SU-DHL-6 (cell line): ENCODE results near the gene CABLES2.

ENCODE experiments used
- EZH2phosphoT487 ChIP-seq: fragments of 200-600 bp; sonication (generic), shearing (Covaris generic); conservative IDR thresholded peaks from 2 replicates; pipeline ENCODE4 v1.6.1; 2018; ENCODE audit warnings: mild to moderate bottlenecking, antibody characterized with exemption, low read length, moderate library complexity, mixed read lengths
- TF ChIP-seq, protein P1 (sequence below): fragments of 200-600 bp; sonication (generic); IDR thresholded peaks from one replicate; pipeline ENCODE4 v1.5.1; 2017; ENCODE audit warnings: antibody characterized with exemption, mild to moderate bottlenecking, low read length, moderate library complexity; ENCODE audit not compliant: insufficient read depth, poor library complexity, severe bottlenecking

DNA sequence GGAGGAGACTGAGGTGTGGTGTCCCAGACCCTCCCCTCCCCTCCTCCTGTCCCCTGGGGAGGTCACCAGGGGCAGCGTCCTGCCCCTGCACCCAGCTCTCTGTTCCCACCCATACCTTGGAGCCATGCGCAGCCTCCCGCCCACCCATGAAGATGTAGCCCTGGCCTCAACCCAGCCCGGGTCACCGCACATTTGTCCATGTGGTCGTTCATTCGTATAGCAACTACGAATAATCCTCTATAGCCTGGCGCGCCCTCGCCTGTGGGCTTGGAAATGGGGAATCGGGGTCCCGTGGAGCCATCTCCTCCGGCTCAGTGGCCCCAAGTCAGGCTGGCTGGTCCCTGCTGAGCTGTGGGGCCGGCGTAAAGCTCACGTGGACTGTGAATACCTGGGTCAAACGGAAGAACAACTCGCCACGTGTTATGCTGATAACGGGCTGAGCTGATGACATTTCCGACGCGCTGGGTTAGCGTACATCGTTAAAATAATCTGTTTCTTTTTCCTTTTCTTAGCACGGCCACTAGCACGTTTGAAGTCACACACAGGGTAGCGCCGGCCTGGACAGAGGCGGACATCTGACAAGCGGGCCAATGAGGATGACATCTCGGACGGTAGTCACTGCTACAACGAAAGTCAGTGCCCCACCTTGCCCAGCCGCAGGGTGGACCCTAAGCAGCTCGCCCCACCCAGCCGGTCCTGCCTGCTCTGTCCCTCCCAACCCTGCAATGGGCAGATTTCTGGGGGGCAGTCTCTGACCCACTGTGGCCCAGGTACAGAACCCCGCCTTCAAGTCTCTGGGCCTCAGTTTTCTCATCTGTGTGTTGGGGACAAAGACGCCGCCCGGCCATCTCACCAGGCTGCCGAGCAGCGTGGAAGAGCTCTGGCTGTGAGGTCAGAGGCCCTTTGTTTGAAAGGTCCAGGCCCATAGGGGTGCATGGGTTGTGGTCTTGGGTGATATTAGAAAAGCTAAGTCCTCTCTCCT is 40.1 kb upstream of the CABLES2 start:
- TF ChIP-seq, protein P1, sequence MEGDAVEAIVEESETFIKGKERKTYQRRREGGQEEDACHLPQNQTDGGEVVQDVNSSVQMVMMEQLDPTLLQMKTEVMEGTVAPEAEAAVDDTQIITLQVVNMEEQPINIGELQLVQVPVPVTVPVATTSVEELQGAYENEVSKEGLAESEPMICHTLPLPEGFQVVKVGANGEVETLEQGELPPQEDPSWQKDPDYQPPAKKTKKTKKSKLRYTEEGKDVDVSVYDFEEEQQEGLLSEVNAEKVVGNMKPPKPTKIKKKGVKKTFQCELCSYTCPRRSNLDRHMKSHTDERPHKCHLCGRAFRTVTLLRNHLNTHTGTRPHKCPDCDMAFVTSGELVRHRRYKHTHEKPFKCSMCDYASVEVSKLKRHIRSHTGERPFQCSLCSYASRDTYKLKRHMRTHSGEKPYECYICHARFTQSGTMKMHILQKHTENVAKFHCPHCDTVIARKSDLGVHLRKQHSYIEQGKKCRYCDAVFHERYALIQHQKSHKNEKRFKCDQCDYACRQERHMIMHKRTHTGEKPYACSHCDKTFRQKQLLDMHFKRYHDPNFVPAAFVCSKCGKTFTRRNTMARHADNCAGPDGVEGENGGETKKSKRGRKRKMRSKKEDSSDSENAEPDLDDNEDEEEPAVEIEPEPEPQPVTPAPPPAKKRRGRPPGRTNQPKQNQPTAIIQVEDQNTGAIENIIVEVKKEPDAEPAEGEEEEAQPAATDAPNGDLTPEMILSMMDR = no peak
- TF ChIP-seq EZH2phosphoT487 = no peak
